KMS-11 (cell line): ENCODE measurements around the gene RBM22.

ENCODE experiments used
- H2AFZ ChIP-seq: fragments of 200-600 bp; sonication (generic); 2 replicates; pipeline ENCODE4 v1.6.1; 2016; ENCODE audit warnings: antibody characterized with exemption, mixed run types, low read depth
- H3K27ac ChIP-seq: fragments of 200-600 bp; sonication (generic); 2 replicates; pipeline ENCODE4 v1.6.1; 2016; ENCODE audit warnings: mild to moderate bottlenecking, mixed run types
- H3K27me3 ChIP-seq: fragments of 200-600 bp; sonication (generic); 2 replicates; pipeline ENCODE4 v1.6.1; 2017; ENCODE audit warnings: mild to moderate bottlenecking, low read depth, mixed run types, moderate library complexity; ENCODE audit not compliant: insufficient read depth
- H3K36me3 ChIP-seq: fragments of 200-600 bp; sonication (generic); 2 replicates; pipeline ENCODE4 v1.6.1; 2017; ENCODE audit warnings: mild to moderate bottlenecking, mixed run types; ENCODE audit not compliant: insufficient read depth
- H3K4me1 ChIP-seq: fragments of 200-600 bp; sonication (generic); 2 replicates; pipeline ENCODE4 v1.6.1; 2016; ENCODE audit warnings: mild to moderate bottlenecking, low read depth, mixed run types; ENCODE audit not compliant: poor library complexity, severe bottlenecking
- H3K4me2 ChIP-seq: fragments of 200-600 bp; sonication (generic); 2 replicates; pipeline ENCODE4 v1.7.0; 2016; ENCODE audit warnings: mild to moderate bottlenecking, mixed run types
- H3K4me3 ChIP-seq: fragments of 200-600 bp; sonication (generic); IDR thresholded peaks from 2 replicates; pipeline ENCODE4 v1.6.1; 2017; ENCODE audit warnings: low read depth, low read length, mixed read lengths; ENCODE audit not compliant: insufficient read depth
- H3K79me2 ChIP-seq: fragments of 200-600 bp; sonication (generic); 2 replicates; pipeline ENCODE4 v1.6.1; 2016; ENCODE audit warnings: low read depth, mixed run types; ENCODE audit not compliant: insufficient read depth
- H3K9ac ChIP-seq: fragments of 200-600 bp; sonication (generic); 2 replicates; pipeline ENCODE4 v1.6.1; 2016; ENCODE audit warnings: mild to moderate bottlenecking, mixed run types
- H4K20me1 ChIP-seq: fragments of 200-600 bp; sonication (generic); 2 replicates; pipeline ENCODE4 v1.6.1; 2016; ENCODE audit warnings: mild to moderate bottlenecking, mixed run types; ENCODE audit not compliant: insufficient read depth
- TF ChIP-seq, protein P1 (sequence below): fragments of 200-600 bp; sonication (generic); conservative IDR thresholded peaks from 2 replicates; pipeline ENCODE4 v1.6.1; 2017; ENCODE audit warnings: low read depth, mild to moderate bottlenecking, antibody characterized with exemption, low read length, moderate library complexity, mixed read lengths

RBM22 gene

DNA sequence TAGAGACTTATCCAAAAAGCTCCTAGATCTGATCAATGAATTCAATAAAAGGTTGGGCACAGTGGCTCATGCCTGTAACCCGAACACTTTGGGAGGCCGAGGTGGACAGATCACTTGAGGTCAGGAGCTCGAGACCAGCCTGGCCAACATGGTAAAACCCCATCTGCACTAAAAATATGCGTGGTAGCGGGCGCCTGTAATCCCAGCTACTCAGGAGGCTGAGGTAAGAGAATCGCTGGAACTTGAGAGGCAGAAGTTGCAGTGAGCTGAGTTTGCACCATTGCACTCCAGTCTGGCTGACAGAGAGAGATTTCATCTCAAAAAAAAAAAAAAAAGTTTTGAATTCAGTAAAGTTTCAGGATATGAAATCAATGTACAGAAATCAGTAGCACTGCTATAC is 38.0 kb upstream of the RBM22 start:
- H3K27me3 ChIP-seq, result no peaks in the 10 kb centered on the region
- peaks cover 12% of the 10 kb centered on the region for H3K4me1 ChIP-seq
- H3K4me3 ChIP-seq, result no peak overlapping the region
- H3K4me2 ChIP-seq, result no peak overlapping the region
- H3K36me3 ChIP-seq, result no peaks in the 10 kb centered on the region
- TF ChIP-seq, protein P1, sequence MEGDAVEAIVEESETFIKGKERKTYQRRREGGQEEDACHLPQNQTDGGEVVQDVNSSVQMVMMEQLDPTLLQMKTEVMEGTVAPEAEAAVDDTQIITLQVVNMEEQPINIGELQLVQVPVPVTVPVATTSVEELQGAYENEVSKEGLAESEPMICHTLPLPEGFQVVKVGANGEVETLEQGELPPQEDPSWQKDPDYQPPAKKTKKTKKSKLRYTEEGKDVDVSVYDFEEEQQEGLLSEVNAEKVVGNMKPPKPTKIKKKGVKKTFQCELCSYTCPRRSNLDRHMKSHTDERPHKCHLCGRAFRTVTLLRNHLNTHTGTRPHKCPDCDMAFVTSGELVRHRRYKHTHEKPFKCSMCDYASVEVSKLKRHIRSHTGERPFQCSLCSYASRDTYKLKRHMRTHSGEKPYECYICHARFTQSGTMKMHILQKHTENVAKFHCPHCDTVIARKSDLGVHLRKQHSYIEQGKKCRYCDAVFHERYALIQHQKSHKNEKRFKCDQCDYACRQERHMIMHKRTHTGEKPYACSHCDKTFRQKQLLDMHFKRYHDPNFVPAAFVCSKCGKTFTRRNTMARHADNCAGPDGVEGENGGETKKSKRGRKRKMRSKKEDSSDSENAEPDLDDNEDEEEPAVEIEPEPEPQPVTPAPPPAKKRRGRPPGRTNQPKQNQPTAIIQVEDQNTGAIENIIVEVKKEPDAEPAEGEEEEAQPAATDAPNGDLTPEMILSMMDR, result no peak
- no peak overlapping the region for H3K9ac ChIP-seq
- no peaks in the 10 kb centered on the region for H4K20me1 ChIP-seq
- peaks cover 11% of the 10 kb centered on the region; the same call in 1 of the 2 replicates for H3K79me2 ChIP-seq
- H3K27ac ChIP-seq, result no peak overlapping the region
- no peak overlapping the region for H2AFZ ChIP-seq

DNA sequence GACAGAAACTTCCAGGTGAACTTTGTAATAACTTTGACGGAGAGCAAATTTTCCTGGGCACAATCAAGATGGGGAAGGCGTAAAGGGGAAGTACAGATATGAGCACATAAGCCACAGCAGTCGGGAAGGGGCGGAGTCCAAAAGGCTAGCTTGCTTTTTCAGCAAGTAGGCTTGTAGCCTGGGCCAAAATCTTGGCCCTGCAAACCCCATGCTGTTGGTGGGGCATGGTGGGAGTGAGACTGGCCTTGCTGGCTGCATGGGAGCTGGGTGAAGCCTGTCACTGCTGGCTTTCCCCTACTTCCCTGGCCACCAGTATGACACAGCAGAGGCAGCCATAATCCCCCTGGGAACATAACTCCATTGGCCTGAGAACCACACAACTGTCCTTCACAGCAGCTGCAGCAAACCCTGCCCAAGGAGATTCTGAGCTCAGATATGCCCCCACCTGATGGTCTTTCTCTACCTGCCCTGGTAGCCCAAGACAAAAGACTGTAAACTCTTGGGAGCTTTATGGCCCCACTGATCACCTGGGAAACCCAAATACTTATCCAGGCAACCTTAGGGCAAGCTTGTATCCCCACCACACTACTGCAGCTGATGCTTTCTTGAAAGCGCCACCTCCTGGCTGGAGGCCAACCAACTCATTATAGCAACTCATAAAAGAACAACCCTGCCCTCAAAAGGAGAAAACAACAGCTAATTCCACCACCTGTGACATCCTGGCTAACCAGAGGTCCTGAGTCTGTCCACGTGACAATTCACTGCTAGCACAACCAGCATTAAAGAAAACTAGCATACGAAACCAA is 33.9 kb upstream of the RBM22 start:
- no peak overlapping the region for H3K4me3 ChIP-seq
- no peaks in the 10 kb centered on the region for H3K36me3 ChIP-seq
- peaks cover 7% of the 10 kb centered on the region; the same call in 1 of the 2 replicates for H3K79me2 ChIP-seq
- no peaks in the 10 kb centered on the region for H4K20me1 ChIP-seq
- TF ChIP-seq, protein P1, result no peak
- no peak overlapping the region for H3K9ac ChIP-seq
- no peak overlapping the region for H3K4me2 ChIP-seq
- H3K27ac ChIP-seq, result no peak overlapping the region
- H2AFZ ChIP-seq, result no peak overlapping the region
- no peaks in the 10 kb centered on the region for H3K27me3 ChIP-seq
- H3K4me1 ChIP-seq, result peaks cover 12% of the 10 kb centered on the region

- H3K79me2 ChIP-seq, result peaks cover 6% of the 10 kb centered on the region; the same call in 1 of the 2 replicates
- H3K9ac ChIP-seq, result no peak overlapping the region
- no peaks in the 10 kb centered on the region for H3K4me1 ChIP-seq
- no peak overlapping the region for H3K4me3 ChIP-seq
- TF ChIP-seq, protein P1, result no peak
- no peak overlapping the region for H3K4me2 ChIP-seq
- H3K27me3 ChIP-seq, result no peaks in the 10 kb centered on the region
- no peaks in the 10 kb centered on the region for H4K20me1 ChIP-seq
- no peak overlapping the region for H3K27ac ChIP-seq
- no peaks in the 10 kb centered on the region for H3K36me3 ChIP-seq
- no peak overlapping the region for H2AFZ ChIP-seq
These were observed 30.9 kb upstream of the RBM22 start for GRCh38 chr5:150731669-150732242.

- Histone ChIP-seq H3K79me2 (no peaks in the 10 kb centered on the region), H4K20me1 (no peaks in the 10 kb centered on the region), H3K27ac (no peak overlapping the region), H3K27me3 (no peaks in the 10 kb centered on the region), H2AFZ (no peak overlapping the region), H3K4me3 (no peak overlapping the region), H3K9ac (no peak overlapping the region), H3K4me2 (no peak overlapping the region), H3K36me3 (no peaks in the 10 kb centered on the region), H3K4me1 (no peaks in the 10 kb centered on the region)
- TF ChIP-seq, protein P1, result no peak
These were observed 29.0 kb upstream of the RBM22 start for GRCh38 chr5:150729859-150730258.
